ENCODE measurements around the gene MARVELD3.
"Not testable (repeated sequence)": the region's sequence is repeated elsewhere in the genome, so short reads cannot be mapped to it uniquely, and the experiment has no call there.

MARVELD3 gene

DNA sequence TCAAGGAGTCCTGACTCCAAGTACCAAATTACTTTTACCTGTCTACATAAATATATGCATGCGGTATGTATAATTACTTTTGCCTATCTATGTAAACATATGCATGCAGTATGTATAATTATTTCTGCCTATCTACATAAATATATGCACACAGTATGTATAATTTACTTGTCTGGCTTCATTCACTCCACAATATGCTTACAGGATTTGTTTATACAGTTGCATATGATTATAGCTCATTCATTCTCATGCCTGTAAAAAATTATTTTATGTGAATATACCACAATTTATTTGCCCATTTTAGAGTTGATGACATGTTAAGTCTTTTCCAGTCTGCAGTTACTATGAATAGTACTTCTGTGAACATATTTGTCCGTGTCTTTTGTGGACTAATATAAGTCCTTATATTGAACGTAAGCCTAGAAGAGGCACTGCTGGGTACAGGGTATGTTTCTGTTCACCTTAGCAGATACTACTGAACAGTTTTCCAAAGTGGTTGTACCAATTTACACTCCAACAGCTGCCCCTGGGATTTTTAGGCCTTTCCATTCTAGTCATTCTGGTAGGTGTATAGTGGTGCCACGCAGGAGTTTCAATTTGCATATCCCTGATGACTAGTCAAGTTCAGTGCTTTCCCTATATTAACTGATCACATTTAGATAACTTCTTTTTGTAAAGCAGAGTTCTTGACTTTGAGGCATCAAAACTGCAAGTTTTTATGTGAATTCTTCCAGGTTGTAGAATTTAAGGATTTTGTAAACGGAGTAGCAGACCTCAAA lies 47.0 kb downstream of the MARVELD3 start:
- no peak overlapping the region for H3K4me3 ChIP-seq (ENCODE audit: low read depth, low read length)
- TF ChIP-seq, protein P1, sequence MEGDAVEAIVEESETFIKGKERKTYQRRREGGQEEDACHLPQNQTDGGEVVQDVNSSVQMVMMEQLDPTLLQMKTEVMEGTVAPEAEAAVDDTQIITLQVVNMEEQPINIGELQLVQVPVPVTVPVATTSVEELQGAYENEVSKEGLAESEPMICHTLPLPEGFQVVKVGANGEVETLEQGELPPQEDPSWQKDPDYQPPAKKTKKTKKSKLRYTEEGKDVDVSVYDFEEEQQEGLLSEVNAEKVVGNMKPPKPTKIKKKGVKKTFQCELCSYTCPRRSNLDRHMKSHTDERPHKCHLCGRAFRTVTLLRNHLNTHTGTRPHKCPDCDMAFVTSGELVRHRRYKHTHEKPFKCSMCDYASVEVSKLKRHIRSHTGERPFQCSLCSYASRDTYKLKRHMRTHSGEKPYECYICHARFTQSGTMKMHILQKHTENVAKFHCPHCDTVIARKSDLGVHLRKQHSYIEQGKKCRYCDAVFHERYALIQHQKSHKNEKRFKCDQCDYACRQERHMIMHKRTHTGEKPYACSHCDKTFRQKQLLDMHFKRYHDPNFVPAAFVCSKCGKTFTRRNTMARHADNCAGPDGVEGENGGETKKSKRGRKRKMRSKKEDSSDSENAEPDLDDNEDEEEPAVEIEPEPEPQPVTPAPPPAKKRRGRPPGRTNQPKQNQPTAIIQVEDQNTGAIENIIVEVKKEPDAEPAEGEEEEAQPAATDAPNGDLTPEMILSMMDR (IDR thresholded peaks at IDR 0.05; ENCODE audit: low read depth, low read length): no peak

DNA sequence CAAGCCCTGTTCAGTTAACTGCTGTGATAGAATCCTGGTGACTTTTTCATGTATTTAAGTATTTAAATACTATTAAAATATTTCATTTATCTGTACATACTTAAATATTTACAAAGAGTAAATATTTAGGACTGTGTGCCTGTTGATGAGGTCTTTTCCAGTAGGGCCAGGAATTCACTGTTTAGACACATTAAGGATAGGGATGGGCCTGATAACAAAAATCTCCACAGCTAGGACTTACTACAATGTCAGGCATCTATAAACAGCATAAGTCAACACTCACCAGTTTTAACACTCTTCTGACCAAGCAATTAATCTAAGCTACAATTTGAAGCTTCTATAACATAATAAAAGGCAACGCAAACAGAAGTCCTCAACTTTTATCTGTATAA lies 47.6 kb downstream of the MARVELD3 start:
- TF ChIP-seq, protein P1 (IDR thresholded peaks at IDR 0.05; ENCODE audit: low read depth, low read length): no peak
- no peak overlapping the region for H3K4me3 ChIP-seq (ENCODE audit: low read depth, low read length)

DNA sequence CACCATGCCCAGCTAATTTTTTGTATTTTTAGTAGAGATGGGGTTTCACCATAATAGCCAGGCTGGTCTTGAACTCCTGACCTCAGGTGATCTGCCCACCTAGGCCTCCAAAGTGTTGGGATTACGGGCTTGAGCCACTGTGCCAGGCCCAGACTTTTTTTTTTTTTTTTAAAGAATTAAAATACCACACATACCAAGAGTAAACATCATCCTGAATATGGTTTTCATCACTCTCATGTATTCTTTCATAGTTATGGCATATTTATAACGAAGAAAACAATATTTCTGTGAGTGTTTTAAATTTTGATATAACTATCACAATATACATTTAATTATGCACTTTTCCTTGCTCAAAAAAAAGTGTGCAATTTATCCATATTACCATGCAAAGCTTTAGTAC lies 48.2 kb downstream of the MARVELD3 start:
- no peak overlapping the region for H3K4me3 ChIP-seq (ENCODE audit: low read depth, low read length)
- TF ChIP-seq, protein P1 (IDR thresholded peaks at IDR 0.05; ENCODE audit: low read depth, low read length): no peak

DNA sequence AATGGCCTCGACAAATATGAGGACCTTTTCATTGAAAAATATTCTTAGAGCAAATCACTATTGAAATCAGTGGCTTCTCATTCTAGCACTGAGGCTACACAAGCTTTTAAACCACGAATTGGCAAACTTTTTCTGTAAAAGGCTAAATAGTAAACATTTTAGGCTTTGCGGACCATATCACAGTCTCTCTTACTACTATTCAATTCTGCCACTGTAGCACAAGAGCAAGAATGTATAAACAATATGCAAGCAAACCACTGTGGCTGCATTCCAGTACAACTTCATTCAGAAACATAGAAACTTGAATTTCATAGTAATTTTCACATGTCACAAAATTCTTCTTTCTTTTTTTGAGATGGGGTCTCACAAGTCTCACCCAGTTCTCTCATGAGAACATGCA lies 49.4 kb downstream of the MARVELD3 start:
- H3K4me3 ChIP-seq (ENCODE audit: low read depth, low read length): no peak overlapping the region
- TF ChIP-seq, protein P1 (IDR thresholded peaks at IDR 0.05; ENCODE audit: low read depth, low read length): no peak

DNA sequence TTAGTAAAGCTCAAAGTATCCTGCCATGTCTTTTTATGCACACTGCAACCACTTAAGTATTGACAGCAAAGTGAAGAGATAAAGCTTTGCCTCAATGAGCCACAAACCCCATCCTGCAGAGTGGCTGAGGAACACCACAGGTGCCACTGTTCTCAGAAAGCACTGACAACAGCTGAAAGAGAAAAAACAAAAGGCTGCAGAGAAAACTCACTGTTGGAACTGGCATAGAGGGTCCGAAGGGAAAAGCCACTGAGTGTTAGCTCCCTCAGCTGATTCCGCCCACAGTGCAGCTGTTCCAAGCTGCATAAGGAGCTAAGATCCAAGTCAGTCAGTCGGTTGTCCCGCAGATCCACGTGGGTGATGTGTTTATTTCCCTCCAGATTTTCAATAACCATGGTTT lies 50.3 kb downstream of the MARVELD3 start:
- H3K4me3 ChIP-seq (ENCODE audit: low read depth, low read length): no peak overlapping the region
- TF ChIP-seq, protein P1 (IDR thresholded peaks at IDR 0.05; ENCODE audit: low read depth, low read length): no peak

DNA sequence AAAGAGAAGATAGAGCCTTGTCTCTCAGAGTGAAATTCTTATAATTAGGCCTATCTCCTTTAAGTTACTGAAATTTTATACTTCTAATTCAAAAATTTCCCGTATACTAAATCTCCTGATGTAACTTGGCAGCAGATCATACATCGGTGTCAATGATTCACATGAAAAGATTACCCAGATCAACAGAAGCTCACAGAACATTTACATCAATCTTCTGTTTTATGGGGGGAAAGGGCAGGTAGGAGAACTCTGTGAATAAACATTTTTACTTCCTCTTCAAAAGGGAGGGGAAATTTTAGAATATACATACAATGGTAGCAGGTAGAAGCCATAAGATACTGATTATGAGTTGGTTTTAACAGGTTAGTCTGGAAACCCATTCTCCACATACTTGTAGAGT lies 55.4 kb downstream of the MARVELD3 start:
- H3K4me3 ChIP-seq (ENCODE audit: low read depth, low read length): no peak overlapping the region
- TF ChIP-seq, protein P1 (IDR thresholded peaks at IDR 0.05; ENCODE audit: low read depth, low read length): no peak

DNA sequence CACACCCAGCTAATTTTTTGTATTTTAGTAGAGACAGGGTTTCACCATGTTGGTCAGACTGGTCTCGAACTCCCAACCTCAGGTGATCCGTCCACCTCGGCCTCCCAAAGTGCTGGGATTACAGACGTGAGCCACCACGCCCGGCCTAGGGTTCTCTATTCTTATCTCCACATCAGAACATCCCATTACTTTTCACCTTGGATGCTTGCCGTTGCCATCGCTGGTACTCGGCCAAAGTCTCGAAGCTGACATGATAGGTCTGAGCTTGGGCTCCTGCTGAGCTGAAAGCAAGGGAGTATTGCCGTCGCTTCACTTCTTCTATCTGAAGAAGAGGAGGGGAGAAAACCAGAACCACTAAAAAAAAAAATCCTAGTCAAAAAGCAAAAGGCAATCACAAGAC lies 58.3 kb downstream of the MARVELD3 start:
- H3K4me3 ChIP-seq (ENCODE audit: low read depth, low read length): not testable (repeated sequence)

Measured in WI38 (cell line).